ENCODE data around the gene IL1RAP. TPM values are rescaled to one million over a fixed set of nuclear protein-coding genes. Genes with fewer than 3 reads are reported as not detected.

Gene IL1RAP
- total and polyA plus RNA-seq, 7 experiments from 2014 or later = 5.9 to 29.0 (median 12.1) TPM

DNA sequence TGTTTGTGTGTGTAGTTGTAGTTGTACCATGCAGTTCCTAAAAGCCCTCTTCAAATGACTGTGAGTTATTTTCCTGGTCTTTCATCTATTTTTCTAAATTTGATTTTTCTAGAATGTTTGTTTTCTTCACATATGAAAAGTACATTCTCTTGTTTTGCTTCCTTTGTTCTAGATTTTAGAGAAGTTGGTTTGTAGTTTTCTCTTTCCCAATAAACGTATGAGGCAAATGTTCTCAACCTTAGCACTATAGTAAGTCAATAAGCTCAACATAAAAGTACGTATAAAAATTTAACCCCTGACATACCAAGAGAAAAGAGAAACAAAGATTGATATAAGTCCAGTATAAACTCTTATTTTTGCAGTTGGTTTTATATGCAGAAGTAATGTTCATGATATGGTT is 74.7 kb downstream of the IL1RAP start:
- Histone ChIP-seq H3K27me3 (ENCODE audit: control insufficient read depth in 2 of 2, insufficient read depth in 2 of 2, low read length in 2 of 2) (peaks cover 0 to 4% of the 10 kb centered on the region in 2 donors), H3K27ac (ENCODE audit: low read depth, low read length) (no peak overlapping the region), H3K36me3 (ENCODE audit: control insufficient read depth in 2 of 3, insufficient read depth in 3 of 3, low read length in 3 of 3) (no peaks in the 10 kb centered on the region), H3K4me1 (ENCODE audit: control insufficient read depth in 2 of 2, insufficient read depth in 2 of 2, low read length in 2 of 2) (peaks cover 4% of the 10 kb centered on the region in 2 donors), H3K4me3 (ENCODE audit: low read length) (no peak overlapping the region), H3K9me3 (ENCODE audit: control insufficient read depth in 2 of 3, low read length in 3 of 3) (no peaks in the 10 kb centered on the region)
- CTCF ChIA-PET = no interaction called here
- no peak for ATAC-seq
- Mint-ChIP-seq H3K27ac (no peak overlapping the region), H3K9me3 (peaks cover 0 to 2% (median 0%) of the 10 kb centered on the region in 11 donors), H3K4me1 (peaks cover 12 to 50% (median 21%) of the 10 kb centered on the region in 7 donors), H3K27me3 (no peaks in the 10 kb centered on the region), H3K4me3 (no peak overlapping the region), H3K36me3 (peaks cover 0 to 36% (median 17%) of the 10 kb centered on the region in 5 donors)
- intact Hi-C loops (cut with micrococcal nuclease) = loop anchor here in 1 of 2 donors (5.0 kb wide), 1 partner anchor 109 kb away; no protein-coding TSS in a partner anchor
- no peak for DNase-seq
- POLR2A ChIA-PET = no interaction called here

DNA sequence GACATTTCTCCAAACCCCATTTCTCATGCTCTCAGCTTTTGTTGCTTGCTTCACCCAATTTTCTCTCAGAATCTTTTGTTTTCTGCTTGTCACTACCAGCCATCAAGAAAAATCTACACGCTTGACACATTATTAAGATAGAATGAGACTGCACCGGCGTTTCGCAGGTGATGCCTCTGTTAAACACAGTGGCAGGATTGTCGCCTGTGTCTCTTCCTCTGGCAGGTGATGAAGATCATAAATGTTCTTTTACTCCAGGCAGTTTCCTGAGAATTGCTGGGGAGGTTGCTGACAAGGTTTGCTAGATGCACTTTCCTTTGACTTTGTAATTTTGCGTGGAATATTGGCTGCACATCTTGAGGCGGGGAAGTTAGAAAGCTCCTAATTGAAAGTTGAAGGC is 75.4 kb downstream of the IL1RAP start:
- ATAC-seq (no peak), DNase-seq (no peak)
- H3K27me3 ChIP-seq (ENCODE audit: control insufficient read depth in 2 of 2, insufficient read depth in 2 of 2, low read length in 2 of 2) = peaks cover 0 to 4% of the 10 kb centered on the region in 2 donors
- intact Hi-C loops (cut with micrococcal nuclease) = loop anchor here in 1 of 2 donors (5.0 kb wide), 1 partner anchor 108 kb away; no protein-coding TSS in a partner anchor
- peak overlapping the region in 1 of 9 donors; percentile 16 for H3K27ac Mint-ChIP-seq
- ChIA-PET POLR2A (no interaction called here), CTCF (interaction anchor here (1.1 kb wide), 1 partner anchor 13 kb away, joined by 3 read pairs; no protein-coding TSS in a partner anchor)
- H3K27me3 Mint-ChIP-seq = no peaks in the 10 kb centered on the region
- peaks cover 0 to 5% (median 0%) of the 10 kb centered on the region in 11 donors for H3K9me3 Mint-ChIP-seq
- H3K4me1 ChIP-seq (ENCODE audit: control insufficient read depth in 2 of 2, insufficient read depth in 2 of 2, low read length in 2 of 2) = peaks cover 4% of the 10 kb centered on the region in 2 donors
- H3K9me3 ChIP-seq (ENCODE audit: control insufficient read depth in 2 of 3, low read length in 3 of 3) = no peaks in the 10 kb centered on the region
- no peak overlapping the region for H3K4me3 ChIP-seq (ENCODE audit: low read length)
- peaks cover 0 to 40% (median 19%) of the 10 kb centered on the region in 5 donors for H3K36me3 Mint-ChIP-seq
- no peak overlapping the region for H3K4me3 Mint-ChIP-seq
- H3K4me1 Mint-ChIP-seq = peaks cover 12 to 56% (median 22%) of the 10 kb centered on the region in 7 donors
- no peak overlapping the region for H3K27ac ChIP-seq (ENCODE audit: low read depth, low read length)
- H3K36me3 ChIP-seq (ENCODE audit: control insufficient read depth in 2 of 3, insufficient read depth in 3 of 3, low read length in 3 of 3) = no peaks in the 10 kb centered on the region

DNA sequence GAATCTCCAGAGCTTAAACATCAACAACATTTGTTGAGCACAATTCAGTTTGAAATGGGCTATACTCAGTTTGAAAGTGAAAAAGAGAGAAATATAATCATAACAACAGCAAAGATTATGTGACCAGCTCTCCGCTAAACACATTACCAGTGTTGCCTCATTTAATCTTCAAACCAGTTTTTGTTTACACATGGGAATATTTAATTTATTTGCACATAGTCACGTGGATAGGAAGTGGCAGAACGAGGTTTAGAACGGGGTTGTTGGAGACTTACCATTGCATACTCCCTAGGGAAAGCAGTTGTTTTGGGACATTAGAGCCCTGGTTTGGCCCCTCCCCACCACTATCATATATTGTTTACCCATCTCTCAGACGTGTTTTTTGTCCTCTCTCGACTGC is 77.2 kb downstream of the IL1RAP start:
- H3K27ac ChIP-seq (ENCODE audit: low read depth, low read length) = no peak overlapping the region
- H3K9me3 Mint-ChIP-seq = peaks cover 0 to 9% (median 0%) of the 10 kb centered on the region in 11 donors
- peaks cover 3 to 4% of the 10 kb centered on the region in 2 donors for H3K4me1 ChIP-seq (ENCODE audit: control insufficient read depth in 2 of 2, insufficient read depth in 2 of 2, low read length in 2 of 2)
- no peak overlapping the region for H3K27ac Mint-ChIP-seq
- no peaks in the 10 kb centered on the region for H3K27me3 Mint-ChIP-seq
- POLR2A ChIA-PET = interaction anchor here (0.7 kb wide), 2 partner anchors 15 to 21 kb away, joined by 3 to 6 read pairs; no protein-coding TSS in a partner anchor
- H3K4me1 Mint-ChIP-seq = peaks cover 10 to 53% (median 14%) of the 10 kb centered on the region in 7 donors
- H3K9me3 ChIP-seq (ENCODE audit: control insufficient read depth in 2 of 3, low read length in 3 of 3) = no peaks in the 10 kb centered on the region
- no peak overlapping the region for H3K4me3 Mint-ChIP-seq
- DNase-seq (no peak), ATAC-seq (no peak)
- peaks cover 0 to 44% (median 24%) of the 10 kb centered on the region in 5 donors for H3K36me3 Mint-ChIP-seq
- peaks cover 0 to 4% of the 10 kb centered on the region in 2 donors for H3K27me3 ChIP-seq (ENCODE audit: control insufficient read depth in 2 of 2, insufficient read depth in 2 of 2, low read length in 2 of 2)
- CTCF ChIA-PET = no interaction called here
- intact Hi-C loops (cut with micrococcal nuclease) = no loop called here
- H3K4me3 ChIP-seq (ENCODE audit: low read length) = no peak overlapping the region
- no peaks in the 10 kb centered on the region for H3K36me3 ChIP-seq (ENCODE audit: control insufficient read depth in 2 of 3, insufficient read depth in 3 of 3, low read length in 3 of 3)

GRCh38 chr3:190593075-190593474 is 79.2 kb downstream of the IL1RAP start:
- no peaks in the 10 kb centered on the region for H3K9me3 ChIP-seq (ENCODE audit: control insufficient read depth in 2 of 3, low read length in 3 of 3)
- Mint-ChIP-seq H3K27ac (no peak overlapping the region), H3K4me1 (peaks cover 0 to 34% (median 4%) of the 10 kb centered on the region in 7 donors), H3K9me3 (peaks cover 0 to 11% (median 0%) of the 10 kb centered on the region in 11 donors), H3K27me3 (no peaks in the 10 kb centered on the region), H3K4me3 (no peak overlapping the region), H3K36me3 (peaks cover 0 to 48% (median 27%) of the 10 kb centered on the region in 5 donors)
- CTCF ChIA-PET = interaction anchor here (0.6 kb wide), 1 partner anchor 12 kb away, joined by 5 read pairs; no protein-coding TSS in a partner anchor
- DNase-seq (no peak), ATAC-seq (no peak)
- intact Hi-C loops (cut with micrococcal nuclease) = no loop called here
- no peak overlapping the region for H3K4me3 ChIP-seq (ENCODE audit: low read length)
- H3K27ac ChIP-seq (ENCODE audit: low read depth, low read length) = no peak overlapping the region
- H3K4me1 ChIP-seq (ENCODE audit: control insufficient read depth in 2 of 2, insufficient read depth in 2 of 2, low read length in 2 of 2) = no peaks in the 10 kb centered on the region
- H3K27me3 ChIP-seq (ENCODE audit: control insufficient read depth in 2 of 2, insufficient read depth in 2 of 2, low read length in 2 of 2) = peaks cover 0 to 4% of the 10 kb centered on the region in 2 donors
- POLR2A ChIA-PET = no interaction called here
- H3K36me3 ChIP-seq (ENCODE audit: control insufficient read depth in 2 of 3, insufficient read depth in 3 of 3, low read length in 3 of 3) = no peaks in the 10 kb centered on the region

- CTCF ChIA-PET = no interaction called here
Observed at GRCh38 chr3:190594171-190594570, 80.3 kb downstream of the IL1RAP start.

DNA sequence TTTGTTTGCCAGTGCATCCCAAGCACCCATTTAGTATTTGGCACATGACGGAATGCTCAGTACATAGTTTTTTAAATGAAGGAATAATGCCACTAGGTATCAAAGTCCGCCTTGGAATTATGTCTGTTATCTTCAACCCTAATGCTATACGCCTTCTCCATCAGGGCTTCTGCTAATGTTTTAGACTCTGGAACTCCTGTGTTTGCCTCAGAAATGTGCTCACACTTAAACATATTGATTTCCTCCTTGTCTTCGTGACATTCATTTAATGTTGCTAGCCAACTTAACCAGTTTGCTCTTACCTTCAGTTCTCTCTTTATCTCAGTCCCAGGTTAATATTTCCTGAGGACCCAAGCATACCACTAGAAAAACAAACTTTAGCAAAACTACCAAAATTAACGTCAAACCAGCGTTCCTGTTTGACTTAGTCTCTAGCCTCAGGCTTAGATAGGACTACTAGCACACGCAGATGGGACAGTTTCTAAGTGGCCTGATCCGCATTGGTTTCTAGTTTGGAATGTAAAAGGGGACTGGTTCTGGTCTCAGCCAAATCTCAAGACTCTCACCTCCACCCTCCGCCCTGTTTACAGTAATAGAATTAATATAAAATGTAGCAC is 81.4 kb downstream of the IL1RAP start:
- ChIA-PET POLR2A (no interaction called here), CTCF (no interaction called here)
- peaks cover 0 to 23% (median 4%) of the 10 kb centered on the region in 7 donors for H3K4me1 Mint-ChIP-seq
- no peak overlapping the region for H3K4me3 ChIP-seq (ENCODE audit: low read length)
- no peaks in the 10 kb centered on the region for H3K36me3 ChIP-seq (ENCODE audit: control insufficient read depth in 2 of 3, insufficient read depth in 3 of 3, low read length in 3 of 3)
- H3K27me3 Mint-ChIP-seq = no peaks in the 10 kb centered on the region
- H3K4me3 Mint-ChIP-seq = no peak overlapping the region
- no peak overlapping the region for H3K27ac ChIP-seq (ENCODE audit: low read depth, low read length)
- peaks cover 0 to 4% of the 10 kb centered on the region in 2 donors for H3K27me3 ChIP-seq (ENCODE audit: control insufficient read depth in 2 of 2, insufficient read depth in 2 of 2, low read length in 2 of 2)
- H3K36me3 Mint-ChIP-seq = peaks cover 0 to 47% (median 30%) of the 10 kb centered on the region in 5 donors
- intact Hi-C loops (cut with micrococcal nuclease) = no loop called here
- no peaks in the 10 kb centered on the region for H3K9me3 ChIP-seq (ENCODE audit: control insufficient read depth in 2 of 3, low read length in 3 of 3)
- ATAC-seq (no peak), DNase-seq (no peak)
- no peaks in the 10 kb centered on the region for H3K4me1 ChIP-seq (ENCODE audit: control insufficient read depth in 2 of 2, insufficient read depth in 2 of 2, low read length in 2 of 2)
- H3K9me3 Mint-ChIP-seq = peaks cover 0 to 11% (median 0%) of the 10 kb centered on the region in 11 donors
- H3K27ac Mint-ChIP-seq = no peak overlapping the region

More at GRCh38 chr3:190594171-190594570, 80.3 kb downstream of the IL1RAP start:
- POLR2A ChIA-PET = interaction anchor here (0.8 kb wide), 1 partner anchor 20 kb away, joined by 3 read pairs; no protein-coding TSS in a partner anchor
- no peak for DNase-seq
- H3K27me3 Mint-ChIP-seq = no peaks in the 10 kb centered on the region
- Histone ChIP-seq H3K36me3 (ENCODE audit: control insufficient read depth in 2 of 3, insufficient read depth in 3 of 3, low read length in 3 of 3) (no peaks in the 10 kb centered on the region), H3K27ac (ENCODE audit: low read depth, low read length) (no peak overlapping the region), H3K4me1 (ENCODE audit: control insufficient read depth in 2 of 2, insufficient read depth in 2 of 2, low read length in 2 of 2) (no peaks in the 10 kb centered on the region), H3K9me3 (ENCODE audit: control insufficient read depth in 2 of 3, low read length in 3 of 3) (no peaks in the 10 kb centered on the region), H3K4me3 (ENCODE audit: low read length) (no peak overlapping the region), H3K27me3 (ENCODE audit: control insufficient read depth in 2 of 2, insufficient read depth in 2 of 2, low read length in 2 of 2) (peaks cover 0 to 4% of the 10 kb centered on the region in 2 donors)
- intact Hi-C loops (cut with micrococcal nuclease) = no loop called here
- H3K9me3 Mint-ChIP-seq = peaks cover 0 to 13% (median 0%) of the 10 kb centered on the region in 11 donors
- peaks cover 0 to 47% (median 32%) of the 10 kb centered on the region in 5 donors for H3K36me3 Mint-ChIP-seq
- peak overlapping the region in 1 of 9 donors; percentile 5 for H3K27ac Mint-ChIP-seq
- ATAC-seq = no peak
- H3K4me3 Mint-ChIP-seq = peak overlapping the region in 1 of 10 donors; percentile 24
- H3K4me1 Mint-ChIP-seq = peaks cover 0 to 27% (median 3%) of the 10 kb centered on the region in 7 donors

Measured in naive thymus-derived CD4-positive, alpha-beta T cell (primary cell).